ENCODE data around the gene FSCN2. TPM values are rescaled to one million over a fixed set of nuclear protein-coding genes. Genes with fewer than 3 reads are reported as not detected.
A peak's percentile ranks its signal among the peaks of the same experiment; 100 is the strongest.

Gene FSCN2
- total and polyA plus RNA-seq, 5 donors from 2014 or later, result 0.17 to 0.74 TPM; not detected in 3

DNA sequence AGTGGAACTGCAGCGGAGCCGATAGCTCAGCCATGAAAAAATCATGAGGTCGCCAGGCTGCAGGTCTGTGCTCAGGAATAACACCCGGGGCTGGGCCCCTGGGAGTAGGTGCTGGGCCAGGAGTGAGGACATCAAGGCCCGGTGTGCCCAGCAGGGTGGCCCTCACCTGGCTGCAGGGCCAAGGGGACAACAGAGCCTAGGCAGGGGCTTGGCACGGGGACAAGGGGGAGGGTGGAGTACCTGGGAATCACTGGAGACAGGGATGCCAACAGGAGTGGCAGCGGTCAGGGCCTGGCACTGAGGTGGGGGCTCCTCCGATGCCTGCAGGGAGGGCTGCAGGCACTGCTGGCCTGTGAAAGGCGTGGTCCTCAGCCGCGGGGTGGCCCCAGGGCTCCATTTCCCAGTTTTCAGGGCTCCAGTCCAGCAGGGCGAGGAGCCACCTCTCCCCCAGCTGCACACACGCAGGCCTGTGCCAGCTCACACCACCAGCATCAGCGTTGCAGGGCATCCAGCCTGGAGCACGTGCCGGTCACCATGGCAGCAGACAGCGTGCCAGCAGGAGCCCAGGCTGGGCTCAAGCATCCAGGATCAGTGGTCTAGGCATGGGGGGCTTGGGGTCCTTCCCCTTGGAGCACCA, 4.7 kb upstream of the FSCN2 start:
- Mint-ChIP-seq H3K4me3 (peak overlapping the region in 1 of 4 donors; percentile 27), H3K9me3 (no peaks in the 10 kb centered on the region), H3K27ac (no peak overlapping the region), H3K4me1 (peaks cover 0 to 7% (median 5%) of the 10 kb centered on the region in 4 donors), H3K36me3 (no peaks in the 10 kb centered on the region), H3K27me3 (peaks cover 14% of the 10 kb centered on the region)
- DNase-seq (no peak), ATAC-seq (ENCODE audit: low read depth in 2 of 2) (no peak)
- Histone ChIP-seq H3K4me3 (ENCODE audit: low read depth, low read length) (no peak overlapping the region), H3K27me3 (ENCODE audit: control insufficient read depth, insufficient read depth, low read length) (no peaks in the 10 kb centered on the region), H3K4me1 (ENCODE audit: control insufficient read depth, insufficient read depth, low read length, poor library complexity, severe bottlenecking) (peaks cover 16% of the 10 kb centered on the region), H3K27ac (ENCODE audit: insufficient read depth, low read length, poor library complexity, severe bottlenecking) (no peak overlapping the region), H3K36me3 (ENCODE audit: control insufficient read depth, insufficient read depth, low read length) (no peaks in the 10 kb centered on the region), H3K9me3 (ENCODE audit: control insufficient read depth in 2 of 2, low read length in 2 of 2) (no peaks in the 10 kb centered on the region)

DNA sequence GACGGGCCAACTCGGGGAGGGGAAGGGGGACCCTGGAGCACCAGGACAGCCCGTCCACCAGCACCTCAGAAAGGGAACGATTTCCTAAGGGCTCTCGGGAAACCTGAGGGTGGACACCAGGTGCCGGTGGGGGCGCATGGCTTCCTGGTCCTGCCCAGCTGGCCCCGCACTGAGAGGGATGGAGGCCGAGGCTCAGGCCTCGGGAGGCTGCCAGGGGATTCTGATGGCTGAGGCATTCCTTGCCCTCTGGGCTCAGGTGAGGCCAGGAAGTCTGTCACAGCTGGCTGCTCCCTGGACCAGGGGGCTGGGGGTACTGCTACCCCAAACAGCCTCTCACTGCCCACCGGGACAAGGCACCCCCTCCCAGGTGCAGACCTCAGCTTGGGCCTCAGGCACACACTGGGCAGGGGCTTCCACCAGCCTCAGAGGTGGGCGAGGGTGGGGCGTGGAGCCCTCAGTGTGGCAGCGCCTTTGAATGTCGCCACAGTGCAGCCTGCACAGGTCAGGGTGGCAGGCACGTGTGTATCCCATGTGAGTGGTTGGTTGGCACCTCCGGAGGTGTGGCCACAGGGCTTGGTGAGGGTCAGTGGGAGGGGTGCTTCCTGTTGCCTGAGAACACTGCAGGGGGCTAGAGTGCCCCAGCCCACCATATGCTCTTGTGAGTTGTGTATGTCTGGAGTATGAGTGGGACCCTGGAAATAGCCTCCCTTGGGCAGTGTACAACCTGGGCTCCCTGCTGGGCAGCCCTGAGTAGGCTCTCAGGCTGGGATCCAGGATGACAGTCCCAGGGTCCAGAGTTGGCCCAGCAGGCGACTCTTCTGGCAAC, 3.9 kb upstream of the FSCN2 start:
- Histone ChIP-seq H3K4me1 (ENCODE audit: control insufficient read depth, insufficient read depth, low read length, poor library complexity, severe bottlenecking) (peaks cover 8% of the 10 kb centered on the region), H3K27me3 (ENCODE audit: control insufficient read depth, insufficient read depth, low read length) (no peaks in the 10 kb centered on the region), H3K4me3 (ENCODE audit: low read depth, low read length) (no peak overlapping the region), H3K27ac (ENCODE audit: insufficient read depth, low read length, poor library complexity, severe bottlenecking) (no peak overlapping the region), H3K36me3 (ENCODE audit: control insufficient read depth, insufficient read depth, low read length) (no peaks in the 10 kb centered on the region), H3K9me3 (ENCODE audit: control insufficient read depth in 2 of 2, low read length in 2 of 2) (no peaks in the 10 kb centered on the region)
- Mint-ChIP-seq H3K36me3 (no peaks in the 10 kb centered on the region), H3K27me3 (peaks cover 17% of the 10 kb centered on the region), H3K27ac (no peak overlapping the region), H3K4me3 (no peak overlapping the region), H3K9me3 (no peaks in the 10 kb centered on the region), H3K4me1 (peaks cover 0 to 7% (median 4%) of the 10 kb centered on the region in 4 donors)
- no peak for ATAC-seq (ENCODE audit: low read depth in 2 of 2)
- no peak for DNase-seq

DNA sequence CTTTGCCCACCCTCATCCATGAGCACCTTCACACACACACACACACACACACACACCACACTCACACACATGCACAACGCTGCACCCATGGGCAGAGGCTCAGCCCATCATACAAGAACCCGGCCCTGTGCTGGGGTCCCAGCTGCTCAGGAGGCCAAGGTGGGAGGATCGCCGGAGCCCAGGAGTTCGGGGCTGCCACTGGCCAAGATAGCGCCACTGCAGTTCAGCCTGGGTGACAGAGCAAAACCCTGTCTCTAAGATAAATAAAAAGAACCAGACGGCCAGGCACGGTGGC, 3.4 kb upstream of the FSCN2 start:
- Histone ChIP-seq H3K4me1 (ENCODE audit: control insufficient read depth, insufficient read depth, low read length, poor library complexity, severe bottlenecking) (peaks cover 3% of the 10 kb centered on the region), H3K4me3 (ENCODE audit: low read depth, low read length) (no peak overlapping the region), H3K36me3 (ENCODE audit: control insufficient read depth, insufficient read depth, low read length) (no peaks in the 10 kb centered on the region), H3K27me3 (ENCODE audit: control insufficient read depth, insufficient read depth, low read length) (no peaks in the 10 kb centered on the region), H3K27ac (ENCODE audit: insufficient read depth, low read length, poor library complexity, severe bottlenecking) (no peak overlapping the region), H3K9me3 (ENCODE audit: control insufficient read depth in 2 of 2, low read length in 2 of 2) (no peaks in the 10 kb centered on the region)
- Mint-ChIP-seq H3K27me3 (peaks cover 20% of the 10 kb centered on the region), H3K4me3 (no peak overlapping the region), H3K9me3 (no peaks in the 10 kb centered on the region), H3K4me1 (peaks cover 0 to 7% (median 4%) of the 10 kb centered on the region in 4 donors), H3K36me3 (no peaks in the 10 kb centered on the region), H3K27ac (no peak overlapping the region)
- DNase-seq (no peak), ATAC-seq (ENCODE audit: low read depth in 2 of 2) (no peak)

DNA sequence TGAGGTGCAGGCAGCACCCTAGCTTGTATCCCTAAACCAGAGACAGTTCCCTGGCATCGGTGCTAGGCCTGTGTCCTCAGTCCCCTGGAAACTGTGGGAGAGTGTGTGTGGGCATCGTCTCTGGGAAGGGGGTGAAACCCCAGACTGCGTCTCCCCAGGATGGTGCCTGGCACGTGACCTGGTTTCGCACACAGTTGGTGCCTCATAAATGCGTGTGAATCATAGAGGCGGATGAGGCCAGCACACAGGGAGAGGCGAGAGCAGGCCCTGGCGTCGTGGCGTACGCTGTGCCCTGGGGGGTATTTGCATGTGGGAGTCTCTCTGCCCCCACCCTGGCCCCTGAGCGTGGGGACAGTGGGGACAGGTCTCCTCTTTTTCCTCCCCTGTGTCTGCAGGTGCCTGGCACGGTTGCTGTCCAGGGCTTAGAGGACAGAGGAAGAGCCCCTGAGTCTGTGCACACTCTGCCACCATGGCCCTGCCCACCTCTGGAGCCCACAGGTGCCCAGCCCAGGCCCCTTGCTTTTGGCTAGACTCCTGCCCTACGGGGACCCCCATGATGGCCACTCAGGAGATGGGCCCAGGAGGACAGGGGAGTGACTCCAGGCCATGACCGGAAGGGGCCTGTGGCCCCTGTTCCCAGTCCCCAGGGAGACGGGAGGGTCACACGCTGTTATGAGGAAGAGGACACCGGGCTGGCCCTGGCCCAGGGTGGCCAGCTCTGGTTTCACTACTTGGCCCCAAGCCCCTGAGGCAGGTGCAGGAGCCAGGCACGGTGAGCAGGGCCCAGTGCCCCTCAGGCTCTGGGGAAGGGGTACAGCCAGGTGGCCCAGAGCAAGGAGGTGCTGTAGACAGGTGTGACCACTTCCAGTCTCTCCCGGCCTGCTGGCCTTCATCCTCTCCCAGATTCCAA, 1.3 kb upstream of the FSCN2 start:
- no peak overlapping the region for H3K27ac ChIP-seq (ENCODE audit: insufficient read depth, low read length, poor library complexity, severe bottlenecking)

DNA sequence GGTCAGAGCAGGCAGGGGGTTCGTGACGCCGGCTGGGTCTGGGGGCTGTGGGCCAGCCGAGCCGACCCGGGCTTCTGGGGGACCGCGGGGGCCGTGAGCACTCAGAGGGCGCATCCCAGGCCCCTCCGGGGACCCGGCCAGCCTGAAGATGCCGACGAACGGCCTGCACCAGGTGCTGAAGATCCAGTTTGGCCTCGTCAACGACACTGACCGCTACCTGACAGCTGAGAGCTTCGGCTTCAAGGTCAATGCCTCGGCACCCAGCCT, 140 bp downstream of the FSCN2 start:
- H3K27me3 ChIP-seq (ENCODE audit: control insufficient read depth, insufficient read depth, low read length), result no peaks in the 10 kb centered on the region
- no peak for ATAC-seq (ENCODE audit: low read depth in 2 of 2)
- no peaks in the 10 kb centered on the region for H3K4me1 Mint-ChIP-seq

More for the DNA sequence above, 1.3 kb upstream of the FSCN2 start:
- no peaks in the 10 kb centered on the region for H3K4me1 Mint-ChIP-seq
- Histone ChIP-seq H3K4me3 (ENCODE audit: low read depth, low read length) (no peak overlapping the region), H3K4me1 (ENCODE audit: control insufficient read depth, insufficient read depth, low read length, poor library complexity, severe bottlenecking) (no peaks in the 10 kb centered on the region), H3K36me3 (ENCODE audit: control insufficient read depth, insufficient read depth, low read length) (no peaks in the 10 kb centered on the region), H3K9me3 (ENCODE audit: control insufficient read depth in 2 of 2, low read length in 2 of 2) (no peaks in the 10 kb centered on the region), H3K27me3 (ENCODE audit: control insufficient read depth, insufficient read depth, low read length) (no peaks in the 10 kb centered on the region)
- no peak for DNase-seq
- no peak overlapping the region for H3K27ac Mint-ChIP-seq
- H3K4me3 Mint-ChIP-seq, result no peak overlapping the region
- H3K9me3 Mint-ChIP-seq, result no peaks in the 10 kb centered on the region
- H3K36me3 Mint-ChIP-seq, result no peaks in the 10 kb centered on the region
- ATAC-seq (ENCODE audit: low read depth in 2 of 2), result no peak
- peaks cover 11% of the 10 kb centered on the region for H3K27me3 Mint-ChIP-seq

DNA sequence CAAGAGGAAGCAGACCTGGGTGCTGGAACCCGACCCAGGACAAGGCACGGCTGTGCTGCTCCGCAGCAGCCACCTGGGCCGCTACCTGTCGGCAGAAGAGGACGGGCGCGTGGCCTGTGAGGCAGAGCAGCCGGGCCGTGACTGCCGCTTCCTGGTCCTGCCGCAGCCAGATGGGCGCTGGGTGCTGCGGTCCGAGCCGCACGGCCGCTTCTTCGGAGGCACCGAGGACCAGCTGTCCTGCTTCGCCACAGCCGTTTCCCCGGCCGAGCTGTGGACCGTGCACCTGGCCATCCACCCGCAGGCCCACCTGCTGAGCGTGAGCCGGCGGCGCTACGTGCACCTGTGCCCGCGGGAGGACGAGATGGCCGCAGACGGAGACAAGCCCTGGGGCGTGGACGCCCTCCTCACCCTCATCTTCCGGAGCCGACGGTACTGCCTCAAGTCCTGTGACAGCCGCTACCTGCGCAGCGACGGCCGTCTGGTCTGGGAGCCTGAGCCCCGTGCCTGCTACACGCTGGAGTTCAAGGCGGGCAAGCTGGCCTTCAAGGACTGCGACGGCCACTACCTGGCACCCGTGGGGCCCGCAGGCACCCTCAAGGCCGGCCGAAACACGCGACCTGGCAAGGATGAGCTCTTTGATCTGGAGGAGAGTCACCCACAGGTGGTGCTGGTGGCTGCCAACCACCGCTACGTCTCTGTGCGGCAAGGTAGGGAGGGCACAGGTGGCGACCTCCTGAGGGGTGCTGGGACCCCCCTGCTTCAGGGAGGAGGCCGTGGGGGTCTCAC, 667 bp downstream of the FSCN2 start:
- Mint-ChIP-seq H3K27ac (no peak overlapping the region), H3K4me1 (no peaks in the 10 kb centered on the region)
- no peaks in the 10 kb centered on the region for H3K27me3 ChIP-seq (ENCODE audit: control insufficient read depth, insufficient read depth, low read length)

More for the DNA sequence above, 140 bp downstream of the FSCN2 start:
- Histone ChIP-seq H3K4me3 (ENCODE audit: low read depth, low read length) (no peak overlapping the region), H3K9me3 (ENCODE audit: control insufficient read depth in 2 of 2, low read length in 2 of 2) (no peaks in the 10 kb centered on the region), H3K36me3 (ENCODE audit: control insufficient read depth, insufficient read depth, low read length) (no peaks in the 10 kb centered on the region), H3K27ac (ENCODE audit: insufficient read depth, low read length, poor library complexity, severe bottlenecking) (no peak overlapping the region), H3K4me1 (ENCODE audit: control insufficient read depth, insufficient read depth, low read length, poor library complexity, severe bottlenecking) (no peaks in the 10 kb centered on the region)
- peaks cover 11% of the 10 kb centered on the region for H3K27me3 Mint-ChIP-seq
- no peak overlapping the region for H3K4me3 Mint-ChIP-seq
- no peak overlapping the region for H3K27ac Mint-ChIP-seq
- no peak for DNase-seq
- no peaks in the 10 kb centered on the region for H3K9me3 Mint-ChIP-seq
- H3K36me3 Mint-ChIP-seq, result no peaks in the 10 kb centered on the region

DNA sequence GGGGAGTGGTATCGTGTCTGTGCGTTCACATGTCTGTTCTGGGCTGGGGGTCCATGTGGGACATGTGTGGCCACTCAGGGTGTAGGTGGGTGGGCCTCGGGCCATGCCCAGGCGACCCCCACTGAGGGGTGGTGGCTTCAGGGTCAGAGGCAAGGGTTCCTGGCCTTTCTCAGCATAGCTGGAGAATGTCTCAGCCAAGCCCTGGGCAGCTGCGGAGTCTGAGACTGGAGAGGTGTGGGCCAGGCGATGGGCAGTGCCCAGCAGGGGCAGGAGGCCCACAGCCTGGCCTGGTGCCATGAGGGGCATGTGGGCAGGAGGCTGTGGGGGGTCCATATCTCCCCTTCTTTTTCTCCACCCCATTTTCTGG, 1.2 kb downstream of the FSCN2 start:
- H3K27ac ChIP-seq (ENCODE audit: insufficient read depth, low read length, poor library complexity, severe bottlenecking), result no peak overlapping the region
- no peaks in the 10 kb centered on the region for H3K9me3 ChIP-seq (ENCODE audit: control insufficient read depth in 2 of 2, low read length in 2 of 2)
- Mint-ChIP-seq H3K36me3 (no peaks in the 10 kb centered on the region), H3K9me3 (no peaks in the 10 kb centered on the region), H3K27me3 (peaks cover 12% of the 10 kb centered on the region), H3K4me3 (no peak overlapping the region), H3K4me1 (no peaks in the 10 kb centered on the region), H3K27ac (no peak overlapping the region)
- no peak for ATAC-seq (ENCODE audit: low read depth in 2 of 2)
- DNase-seq, result no peak
- H3K27me3 ChIP-seq (ENCODE audit: control insufficient read depth, insufficient read depth, low read length), result peaks cover under 1% of the 10 kb centered on the region
- no peaks in the 10 kb centered on the region for H3K4me1 ChIP-seq (ENCODE audit: control insufficient read depth, insufficient read depth, low read length, poor library complexity, severe bottlenecking)
- H3K36me3 ChIP-seq (ENCODE audit: control insufficient read depth, insufficient read depth, low read length), result no peaks in the 10 kb centered on the region
- no peak overlapping the region for H3K4me3 ChIP-seq (ENCODE audit: low read depth, low read length)

More for the DNA sequence above, 667 bp downstream of the FSCN2 start:
- Mint-ChIP-seq H3K9me3 (no peaks in the 10 kb centered on the region), H3K36me3 (no peaks in the 10 kb centered on the region), H3K4me3 (no peak overlapping the region), H3K27me3 (peaks cover 11% of the 10 kb centered on the region)
- DNase-seq (no peak), ATAC-seq (ENCODE audit: low read depth in 2 of 2) (no peak)
- Histone ChIP-seq H3K27ac (ENCODE audit: insufficient read depth, low read length, poor library complexity, severe bottlenecking) (no peak overlapping the region), H3K9me3 (ENCODE audit: control insufficient read depth in 2 of 2, low read length in 2 of 2) (no peaks in the 10 kb centered on the region), H3K36me3 (ENCODE audit: control insufficient read depth, insufficient read depth, low read length) (no peaks in the 10 kb centered on the region), H3K4me3 (ENCODE audit: low read depth, low read length) (no peak overlapping the region), H3K4me1 (ENCODE audit: control insufficient read depth, insufficient read depth, low read length, poor library complexity, severe bottlenecking) (no peaks in the 10 kb centered on the region)
